Keratinocyte (primary cell): ENCODE results near the gene ZNF488. TPM values are rescaled to one million over a fixed set of nuclear protein-coding genes. Genes with fewer than 3 reads are reported as not detected.

Experiments used
- DNase-seq: peaks from one replicate; pipeline ENCODE4 v3.0.0-alpha.2; 2011; ENCODE audit warnings: low read depth, missing footprints, low spot score
- FAIRE-seq: peaks from 2 replicates; lab custom pipeline; 2011; peaks lifted over from hg19 to GRCh38; lab: Jason Lieb, UNC
- H2AFZ ChIP-seq: 2 replicates; pipeline ENCODE4 v1.6.0; 2012; ENCODE audit warnings: low read length, control low read depth, inconsistent platforms; ENCODE audit not compliant: control insufficient read depth
- H3K27ac ChIP-seq: 2 replicates; pipeline ENCODE4 v1.5.1; 2011; ENCODE audit warnings: low read length; ENCODE audit not compliant: control insufficient read depth, insufficient read depth
- H3K27me3 ChIP-seq: 3 replicates; pipeline ENCODE4 v1.6.0; 2011; ENCODE audit warnings: low read length; ENCODE audit not compliant: control insufficient read depth, insufficient read depth; ENCODE audit errors: extremely low read depth
- H3K36me3 ChIP-seq, 2 experiments: 2 replicates in 1 of 2; 3 replicates in 1 of 2; pipeline ENCODE4 v1.5.1; 2011; ENCODE audit warnings: low read length in 2 of 2, mild to moderate bottlenecking in 1 of 2; ENCODE audit not compliant: control insufficient read depth in 2 of 2, insufficient read depth in 2 of 2; ENCODE audit errors: extremely low read depth in 1 of 2
- H3K4me1 ChIP-seq: 3 replicates; pipeline ENCODE4 v1.5.1; 2011; ENCODE audit warnings: low read length; ENCODE audit not compliant: control insufficient read depth, insufficient read depth; ENCODE audit errors: extremely low read depth
- H3K4me2 ChIP-seq: 3 replicates; pipeline ENCODE4 v1.6.0; 2011; ENCODE audit warnings: low read depth, low read length; ENCODE audit not compliant: control insufficient read depth, insufficient read depth; ENCODE audit errors: extremely low read depth
- H3K4me3 ChIP-seq, 3 experiments: fragments of 200-600 bp in 1 of 3; sonication (generic) in 1 of 3; 2 replicates in 2 of 3; 3 replicates in 1 of 3; pipeline ENCODE4 v1.5.1; 2011 to 2016; ENCODE audit warnings: low read length in 3 of 3, mild to moderate bottlenecking in 3 of 3, control low read depth in 2 of 3, inconsistent platforms in 1 of 3, low read depth in 1 of 3, mixed read lengths in 1 of 3, mixed run types in 1 of 3, moderate library complexity in 1 of 3; ENCODE audit not compliant: control insufficient read depth in 2 of 3, insufficient read depth in 2 of 3; ENCODE audit errors: extremely low read depth in 1 of 3
- H3K79me2 ChIP-seq: 2 replicates; pipeline ENCODE4 v1.6.0; 2012; ENCODE audit warnings: low read length; ENCODE audit not compliant: control insufficient read depth, insufficient read depth
- H3K9ac ChIP-seq: 3 replicates; pipeline ENCODE4 v1.6.0; 2011; ENCODE audit warnings: low read length; ENCODE audit not compliant: control insufficient read depth, insufficient read depth; ENCODE audit errors: extremely low read depth
- H3K9me1 ChIP-seq: 3 replicates; pipeline ENCODE4 v1.6.0; 2011; ENCODE audit warnings: low read length; ENCODE audit not compliant: control insufficient read depth, insufficient read depth; ENCODE audit errors: extremely low read depth
- H3K9me3 ChIP-seq: 2 replicates; pipeline ENCODE4 v1.5.1; 2012; ENCODE audit warnings: low read depth, low read length; ENCODE audit not compliant: control insufficient read depth
- H4K20me1 ChIP-seq: 3 replicates; pipeline ENCODE4 v1.6.0; 2011; ENCODE audit warnings: low read length; ENCODE audit not compliant: control insufficient read depth, insufficient read depth; ENCODE audit errors: extremely low read depth
- EZH2 ChIP-seq: IDR thresholded peaks from one replicate; pipeline ENCODE4 v1.6.1; 2012; ENCODE audit warnings: inconsistent platforms, mild to moderate bottlenecking, low read length, moderate library complexity
- dilution Hi-C: fragments of 300-500 bp; cut with MboI; formaldehyde crosslinking; loops from one replicate; pipeline ENCODE4 v1.7.0; 2020; ENCODE audit warnings: low sequenced_read_pairs; ENCODE audit not compliant: extremely low pct_ligation_motif_present
- polyA plus RNA-seq, 5 experiments: library from polyadenylated mRNA; depleted of rRNA in 3 of 5; stranded (reverse) in 3 of 5; stranded (forward) in 1 of 5; unstranded in 1 of 5; fragments of >200 nt; gene quantifications; 1 replicate in 1 of 5; 2 replicates in 3 of 5; 3 replicates in 1 of 5; pipeline versions ENCODE4 v1.2.1 to v1.2.3, GENCODE V29; 2011 to 2012; ENCODE audit warnings: missing spikeins in 2 of 5, low read depth in 1 of 5, low replicate concordance in 1 of 5
- TF ChIP-seq, protein P1 (sequence below), 3 experiments: IDR thresholded peaks in 1 of 3; conservative IDR thresholded peaks in 1 of 3; optimal IDR thresholded peaks in 1 of 3; 2 replicates in 2 of 3; 3 replicates in 1 of 3; pipeline versions ENCODE3 to v1.5.1; 2011; ENCODE audit warnings: low read length in 3 of 3, mild to moderate bottlenecking in 3 of 3, moderate library complexity in 2 of 3, control low read depth in 1 of 3, inconsistent platforms in 1 of 3; ENCODE audit not compliant: insufficient read depth in 2 of 3; ENCODE audit errors: extremely low read depth in 1 of 3

The ZNF488 gene
- polyA plus RNA-seq, 1 donor (not counting 4 experiments of a cell fraction or from before 2014, with no cell fraction given): 1.2 TPM

DNA sequence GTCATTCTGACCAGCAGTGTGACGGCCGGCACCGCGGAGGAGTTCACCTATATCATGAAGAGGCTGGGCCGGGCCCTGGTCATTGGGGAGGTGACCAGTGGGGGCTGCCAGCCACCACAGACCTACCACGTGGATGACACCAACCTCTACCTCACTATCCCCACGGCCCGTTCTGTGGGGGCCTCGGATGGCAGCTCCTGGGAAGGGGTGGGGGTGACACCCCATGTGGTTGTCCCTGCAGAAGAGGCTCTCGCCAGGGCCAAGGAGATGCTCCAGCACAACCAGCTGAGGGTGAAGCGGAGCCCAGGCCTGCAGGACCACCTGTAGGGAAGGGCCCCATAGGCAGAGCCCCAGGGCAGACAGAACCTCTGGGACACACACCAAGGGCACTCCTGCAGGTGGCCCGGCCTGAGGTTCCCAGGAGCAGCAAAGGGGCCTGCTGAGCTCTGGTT, 26.9 kb downstream of the ZNF488 start:
- Histone ChIP-seq H3K9me1 (no peaks in the 10 kb centered on the region), H3K4me1 (peaks cover 11% of the 10 kb centered on the region), H4K20me1 (no peaks in the 10 kb centered on the region), H3K27ac (no peak overlapping the region), H3K4me3 (no peak overlapping the region), H3K79me2 (no peaks in the 10 kb centered on the region), H2AFZ (no peak overlapping the region), H3K27me3 (no peaks in the 10 kb centered on the region), H3K36me3 (no peaks in the 10 kb centered on the region), H3K9ac (no peak overlapping the region), H3K9me3 (no peaks in the 10 kb centered on the region), H3K4me2 (no peak overlapping the region)
- no peak for TF ChIP-seq EZH2
- TF ChIP-seq, protein P1, sequence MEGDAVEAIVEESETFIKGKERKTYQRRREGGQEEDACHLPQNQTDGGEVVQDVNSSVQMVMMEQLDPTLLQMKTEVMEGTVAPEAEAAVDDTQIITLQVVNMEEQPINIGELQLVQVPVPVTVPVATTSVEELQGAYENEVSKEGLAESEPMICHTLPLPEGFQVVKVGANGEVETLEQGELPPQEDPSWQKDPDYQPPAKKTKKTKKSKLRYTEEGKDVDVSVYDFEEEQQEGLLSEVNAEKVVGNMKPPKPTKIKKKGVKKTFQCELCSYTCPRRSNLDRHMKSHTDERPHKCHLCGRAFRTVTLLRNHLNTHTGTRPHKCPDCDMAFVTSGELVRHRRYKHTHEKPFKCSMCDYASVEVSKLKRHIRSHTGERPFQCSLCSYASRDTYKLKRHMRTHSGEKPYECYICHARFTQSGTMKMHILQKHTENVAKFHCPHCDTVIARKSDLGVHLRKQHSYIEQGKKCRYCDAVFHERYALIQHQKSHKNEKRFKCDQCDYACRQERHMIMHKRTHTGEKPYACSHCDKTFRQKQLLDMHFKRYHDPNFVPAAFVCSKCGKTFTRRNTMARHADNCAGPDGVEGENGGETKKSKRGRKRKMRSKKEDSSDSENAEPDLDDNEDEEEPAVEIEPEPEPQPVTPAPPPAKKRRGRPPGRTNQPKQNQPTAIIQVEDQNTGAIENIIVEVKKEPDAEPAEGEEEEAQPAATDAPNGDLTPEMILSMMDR (optimal IDR thresholded peaks at IDR 0.05 in 1 of 3, IDR thresholded peaks at IDR 0.05 in 1 of 3, conservative IDR thresholded peaks at IDR 0.05 in 1 of 3; ENCODE audit: extremely low read depth in 1 of 3, insufficient read depth in 2 of 3, low read length in 3 of 3): no peak
- no peak for DNase-seq
- dilution Hi-C loops: no loop called here
- FAIRE-seq: no peak

DNA sequence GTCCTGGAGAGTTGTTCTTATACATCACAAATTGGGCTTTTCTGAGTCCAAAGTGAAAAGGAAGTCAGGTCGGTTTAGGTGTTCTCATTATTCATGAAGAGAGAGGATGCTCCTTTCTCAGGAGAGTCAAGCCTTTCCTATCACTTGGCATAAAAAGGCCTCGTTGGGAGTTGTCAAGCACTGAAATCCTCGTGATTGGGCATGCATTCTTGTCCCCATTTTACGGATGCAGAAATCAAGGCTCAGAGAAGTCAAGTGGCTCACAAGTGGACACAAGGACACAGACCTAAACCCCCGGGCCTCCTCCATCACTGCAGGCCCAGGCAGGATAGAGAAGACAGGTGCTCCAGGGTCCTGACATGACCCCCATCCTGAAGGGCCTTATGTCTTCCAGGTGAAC, 27.4 kb downstream of the ZNF488 start:
- Histone ChIP-seq H2AFZ (no peak overlapping the region), H3K27ac (no peak overlapping the region), H3K4me1 (peaks cover 8% of the 10 kb centered on the region), H3K79me2 (no peaks in the 10 kb centered on the region), H3K9me1 (no peaks in the 10 kb centered on the region), H3K4me2 (no peak overlapping the region), H3K9ac (no peak overlapping the region), H3K9me3 (no peaks in the 10 kb centered on the region), H3K27me3 (no peaks in the 10 kb centered on the region), H3K4me3 (no peak overlapping the region), H4K20me1 (no peaks in the 10 kb centered on the region), H3K36me3 (no peaks in the 10 kb centered on the region)
- DNase-seq (no peak), FAIRE-seq (no peak)
- TF ChIP-seq, protein P1 (optimal IDR thresholded peaks at IDR 0.05 in 1 of 3, IDR thresholded peaks at IDR 0.05 in 1 of 3, conservative IDR thresholded peaks at IDR 0.05 in 1 of 3; ENCODE audit: extremely low read depth in 1 of 3, insufficient read depth in 2 of 3, low read length in 3 of 3): no peak
- no peak for TF ChIP-seq EZH2
- dilution Hi-C loops: no loop called here
